ENCODE results near the gene UPF1.
"Not testable (repeated sequence)": the region's sequence is repeated elsewhere in the genome, so short reads cannot be mapped to it uniquely, and the experiment has no call there.

UPF1 gene

DNA sequence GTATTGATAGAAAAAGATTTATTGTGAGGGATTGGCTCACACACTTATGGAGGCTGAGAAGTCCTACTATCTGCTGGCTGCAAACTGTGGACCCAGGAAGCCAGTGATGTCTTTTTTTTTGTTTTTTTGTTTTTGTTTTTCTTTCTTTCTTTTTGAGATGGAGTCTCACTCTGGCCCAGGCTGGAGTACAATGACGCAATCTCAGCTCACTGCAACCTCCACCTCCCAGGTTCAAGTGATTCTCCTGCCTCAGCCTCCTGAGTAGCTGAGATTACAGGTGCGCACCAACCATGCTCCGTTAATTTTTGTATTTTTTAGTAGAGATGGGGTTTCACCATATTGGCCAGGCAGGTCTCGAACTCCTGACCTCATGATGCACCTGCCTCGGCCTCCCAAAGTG, 20.1 kb upstream of the UPF1 start:
- H4K5ac ChIP-seq (ENCODE audit: low read length); H2BK120ac ChIP-seq (ENCODE audit: low read depth, low read length); H3K36me3 ChIP-seq (ENCODE audit: control insufficient read depth, insufficient read depth, low read length); H3K27me3 ChIP-seq (ENCODE audit: insufficient read depth, low read length, poor library complexity); H3K56ac ChIP-seq (ENCODE audit: low read length); H3K4ac ChIP-seq (ENCODE audit: low read depth, low read length); H2BK5ac ChIP-seq (ENCODE audit: low read length); H3K27ac ChIP-seq (ENCODE audit: low read depth, low read length); H2AK5ac ChIP-seq (ENCODE audit: low read length); DNase-seq; H3K79me2 ChIP-seq (ENCODE audit: control insufficient read depth, insufficient read depth, low read length); H3K4me2 ChIP-seq (ENCODE audit: low read length); H3K4me1 ChIP-seq (ENCODE audit: control insufficient read depth, low read depth, low read length); H3K9ac ChIP-seq (ENCODE audit: low read length); H4K8ac ChIP-seq (ENCODE audit: low read depth, low read length); H3K18ac ChIP-seq (ENCODE audit: low read length); H2BK15ac ChIP-seq (replicated peaks; ENCODE audit: low read depth); H3K79me1 ChIP-seq (ENCODE audit: low read length); H3K4me3 ChIP-seq (ENCODE audit: low read length); H3K23ac ChIP-seq (ENCODE audit: low read length): not testable (repeated sequence)
- no CpG with 5 or more reads among the region's 5 CpGs for WGBS (ENCODE audit: extremely low coverage, insufficient coverage, low lambda C conversion rate)

DNA sequence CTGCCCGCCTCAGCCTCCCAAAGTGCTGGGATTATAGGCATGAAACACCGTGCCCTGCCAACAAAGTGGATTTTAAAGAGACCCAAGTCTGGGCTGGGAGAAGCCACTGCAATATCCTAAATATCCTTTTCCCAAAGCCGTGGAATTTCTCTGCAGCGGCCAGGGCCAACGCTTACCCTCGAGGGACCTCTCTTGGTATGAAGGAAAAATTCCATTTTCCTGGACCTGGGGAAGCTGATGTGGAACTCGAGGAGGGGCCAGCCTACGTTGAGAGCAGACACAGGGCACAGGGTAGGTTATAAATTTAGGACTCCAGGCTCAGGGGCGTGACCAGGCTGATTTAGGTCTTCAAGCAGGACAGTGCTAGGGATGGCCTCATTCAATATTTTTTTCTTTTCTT, 17.7 kb upstream of the UPF1 start:
- Histone ChIP-seq H3K4ac (ENCODE audit: low read depth, low read length) (no peak overlapping the region), H4K8ac (ENCODE audit: low read depth, low read length) (no peak overlapping the region), H3K56ac (ENCODE audit: low read length) (no peak overlapping the region), H3K27me3 (ENCODE audit: insufficient read depth, low read length, poor library complexity) (peaks cover 4% of the 10 kb centered on the region), H3K36me3 (ENCODE audit: control insufficient read depth, insufficient read depth, low read length) (no peaks in the 10 kb centered on the region), H2BK5ac (ENCODE audit: low read length) (no peak overlapping the region), H3K23ac (ENCODE audit: low read length) (no peak overlapping the region), H2AK5ac (ENCODE audit: low read length) (no peak overlapping the region), H3K4me1 (ENCODE audit: control insufficient read depth, low read depth, low read length) (no peaks in the 10 kb centered on the region), H2BK15ac (replicated peaks; ENCODE audit: low read depth) (no peak overlapping the region), H3K18ac (ENCODE audit: low read length) (no peak overlapping the region), H3K27ac (ENCODE audit: low read depth, low read length) (no peak overlapping the region), H3K79me1 (ENCODE audit: low read length) (no peaks in the 10 kb centered on the region), H3K79me2 (ENCODE audit: control insufficient read depth, insufficient read depth, low read length) (no peaks in the 10 kb centered on the region), H3K9ac (ENCODE audit: low read length) (no peak overlapping the region), H2BK120ac (ENCODE audit: low read depth, low read length) (no peak overlapping the region), H4K5ac (ENCODE audit: low read length) (no peak overlapping the region), H3K4me2 (ENCODE audit: low read length) (no peak overlapping the region), H3K4me3 (ENCODE audit: low read length) (no peak overlapping the region)
- DNase-seq: no peak
- WGBS (ENCODE audit: extremely low coverage, insufficient coverage, low lambda C conversion rate): no CpG with 5 or more reads among the region's 9 CpGs

DNA sequence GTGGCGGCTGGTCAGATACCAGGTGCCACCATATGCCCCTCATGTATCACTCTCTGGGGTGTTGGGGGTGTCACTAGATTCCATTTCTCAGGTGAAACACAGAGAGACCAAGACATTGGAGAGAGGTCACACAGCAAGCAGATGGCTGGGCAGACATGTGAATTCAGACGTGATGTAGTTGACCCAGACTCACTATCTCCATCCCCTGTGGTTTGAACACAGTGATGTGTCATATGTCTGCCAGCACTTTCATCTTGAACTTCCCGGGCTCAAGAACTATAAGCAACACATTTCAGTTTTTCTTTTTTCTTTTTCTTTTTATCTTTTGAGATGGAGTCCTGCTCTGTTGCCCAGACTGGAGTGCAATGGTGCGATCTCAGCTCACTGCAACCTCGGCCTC, 16.1 kb upstream of the UPF1 start:
- no peaks in the 10 kb centered on the region for H3K79me1 ChIP-seq (ENCODE audit: low read length)
- H3K36me3 ChIP-seq (ENCODE audit: control insufficient read depth, insufficient read depth, low read length): no peaks in the 10 kb centered on the region
- no peak overlapping the region for H3K4me2 ChIP-seq (ENCODE audit: low read length)
- H3K4ac ChIP-seq (ENCODE audit: low read depth, low read length): no peak overlapping the region
- H3K23ac ChIP-seq (ENCODE audit: low read length): no peak overlapping the region
- no peak overlapping the region for H4K8ac ChIP-seq (ENCODE audit: low read depth, low read length)
- H3K79me2 ChIP-seq (ENCODE audit: control insufficient read depth, insufficient read depth, low read length): no peaks in the 10 kb centered on the region
- no peak overlapping the region for H2AK5ac ChIP-seq (ENCODE audit: low read length)
- H3K27ac ChIP-seq (ENCODE audit: low read depth, low read length): no peak overlapping the region
- H3K18ac ChIP-seq (ENCODE audit: low read length): no peak overlapping the region
- H4K5ac ChIP-seq (ENCODE audit: low read length): no peak overlapping the region
- no peak overlapping the region for H2BK5ac ChIP-seq (ENCODE audit: low read length)
- no peak overlapping the region for H3K9ac ChIP-seq (ENCODE audit: low read length)
- H3K4me1 ChIP-seq (ENCODE audit: control insufficient read depth, low read depth, low read length): no peaks in the 10 kb centered on the region
- no peak overlapping the region for H2BK15ac ChIP-seq (replicated peaks; ENCODE audit: low read depth)
- no CpG with 5 or more reads among the region's 5 CpGs for WGBS (ENCODE audit: extremely low coverage, insufficient coverage, low lambda C conversion rate)
- H2BK120ac ChIP-seq (ENCODE audit: low read depth, low read length): no peak overlapping the region
- DNase-seq: no peak
- peaks cover 4% of the 10 kb centered on the region for H3K27me3 ChIP-seq (ENCODE audit: insufficient read depth, low read length, poor library complexity)
- no peak overlapping the region for H3K56ac ChIP-seq (ENCODE audit: low read length)
- no peak overlapping the region for H3K4me3 ChIP-seq (ENCODE audit: low read length)

DNA sequence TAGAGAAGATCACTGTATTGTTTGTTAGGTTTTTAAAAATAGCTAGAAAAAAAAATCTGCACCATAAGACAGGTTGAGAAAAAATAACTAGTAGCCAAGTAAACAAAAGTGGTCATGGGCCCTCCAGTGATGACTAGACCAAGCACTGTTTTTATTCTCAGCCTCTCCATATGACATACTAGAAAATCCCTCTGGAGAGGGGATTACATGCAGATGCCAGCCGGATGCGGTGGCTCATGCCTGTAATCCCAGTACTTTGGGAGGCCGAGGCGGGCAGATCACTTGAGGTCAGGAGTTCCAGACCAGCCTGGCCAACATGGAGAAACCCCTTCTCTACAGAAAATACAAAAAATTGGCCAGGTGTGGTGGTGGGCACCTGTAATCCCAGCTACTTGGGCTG, 15.1 kb upstream of the UPF1 start:
- not testable (repeated sequence) for H3K9ac ChIP-seq (ENCODE audit: low read length); H3K27me3 ChIP-seq (ENCODE audit: insufficient read depth, low read length, poor library complexity); H4K8ac ChIP-seq (ENCODE audit: low read depth, low read length); H3K79me2 ChIP-seq (ENCODE audit: control insufficient read depth, insufficient read depth, low read length); H3K4me1 ChIP-seq (ENCODE audit: control insufficient read depth, low read depth, low read length); H3K79me1 ChIP-seq (ENCODE audit: low read length); H2BK5ac ChIP-seq (ENCODE audit: low read length); H3K56ac ChIP-seq (ENCODE audit: low read length); H2BK120ac ChIP-seq (ENCODE audit: low read depth, low read length); DNase-seq; H3K4ac ChIP-seq (ENCODE audit: low read depth, low read length); H3K4me3 ChIP-seq (ENCODE audit: low read length); H3K23ac ChIP-seq (ENCODE audit: low read length); H2BK15ac ChIP-seq (replicated peaks; ENCODE audit: low read depth); H4K5ac ChIP-seq (ENCODE audit: low read length); H3K36me3 ChIP-seq (ENCODE audit: control insufficient read depth, insufficient read depth, low read length); H3K27ac ChIP-seq (ENCODE audit: low read depth, low read length); H3K4me2 ChIP-seq (ENCODE audit: low read length); H3K18ac ChIP-seq (ENCODE audit: low read length); H2AK5ac ChIP-seq (ENCODE audit: low read length)
- WGBS (ENCODE audit: extremely low coverage, insufficient coverage, low lambda C conversion rate): no CpG with 5 or more reads among the region's 4 CpGs

DNA sequence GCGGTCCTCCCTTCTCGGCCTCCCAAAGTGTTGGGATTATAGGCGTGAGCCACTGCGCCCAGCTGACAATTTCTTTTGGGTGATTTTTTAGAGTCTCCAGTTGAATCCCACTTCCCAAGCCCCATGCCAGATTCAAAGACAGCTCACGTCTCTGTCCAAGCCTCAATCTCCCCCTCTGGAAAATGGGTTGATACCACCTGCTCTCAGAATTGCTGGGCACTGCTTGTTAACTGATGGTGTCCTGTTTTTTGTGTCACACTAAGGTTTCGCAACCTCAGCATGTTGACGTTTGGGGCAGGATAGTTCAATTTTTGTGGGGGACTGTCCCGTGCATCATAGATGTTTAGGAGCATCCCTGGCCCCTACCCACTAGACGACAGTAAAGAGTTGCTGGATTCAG, 14.2 kb upstream of the UPF1 start:
- Histone ChIP-seq H3K23ac (ENCODE audit: low read length) (no peak overlapping the region), H3K9ac (ENCODE audit: low read length) (no peak overlapping the region), H2BK5ac (ENCODE audit: low read length) (no peak overlapping the region), H3K4me2 (ENCODE audit: low read length) (no peak overlapping the region), H4K5ac (ENCODE audit: low read length) (no peak overlapping the region), H3K4me3 (ENCODE audit: low read length) (no peak overlapping the region), H3K79me1 (ENCODE audit: low read length) (no peaks in the 10 kb centered on the region), H3K27ac (ENCODE audit: low read depth, low read length) (no peak overlapping the region), H3K4ac (ENCODE audit: low read depth, low read length) (no peak overlapping the region), H3K18ac (ENCODE audit: low read length) (no peak overlapping the region), H3K36me3 (ENCODE audit: control insufficient read depth, insufficient read depth, low read length) (no peaks in the 10 kb centered on the region), H2BK120ac (ENCODE audit: low read depth, low read length) (no peak overlapping the region), H3K4me1 (ENCODE audit: control insufficient read depth, low read depth, low read length) (no peaks in the 10 kb centered on the region), H2BK15ac (replicated peaks; ENCODE audit: low read depth) (no peak overlapping the region), H2AK5ac (ENCODE audit: low read length) (no peak overlapping the region), H3K27me3 (ENCODE audit: insufficient read depth, low read length, poor library complexity) (peaks cover 4% of the 10 kb centered on the region), H3K79me2 (ENCODE audit: control insufficient read depth, insufficient read depth, low read length) (no peaks in the 10 kb centered on the region), H3K56ac (ENCODE audit: low read length) (no peak overlapping the region), H4K8ac (ENCODE audit: low read depth, low read length) (no peak overlapping the region)
- no CpG with 5 or more reads among the region's 9 CpGs for WGBS (ENCODE audit: extremely low coverage, insufficient coverage, low lambda C conversion rate)
- no peak for DNase-seq

DNA sequence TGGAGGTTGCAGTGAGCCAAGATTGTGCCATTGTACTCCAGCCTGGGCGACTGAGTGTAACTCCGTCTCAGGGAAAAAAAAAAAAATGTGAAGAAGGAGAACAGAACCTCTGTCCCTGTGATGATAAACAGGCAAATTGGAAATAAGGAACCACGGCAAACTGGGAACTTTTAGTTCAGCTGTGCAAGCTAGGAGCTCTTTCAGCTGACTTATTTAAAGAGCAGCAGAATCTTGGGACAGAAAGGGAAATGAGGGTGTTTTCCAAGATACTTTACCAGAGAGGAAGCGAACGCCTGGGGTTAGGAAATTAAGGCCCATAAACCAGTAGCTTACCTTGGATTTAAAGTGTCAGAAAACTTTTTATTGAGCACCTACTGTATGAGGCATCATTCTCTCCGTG, 3.0 kb upstream of the UPF1 start:
- Histone ChIP-seq H3K23ac (ENCODE audit: low read length) (no peak overlapping the region), H3K79me1 (ENCODE audit: low read length) (peaks cover 5% of the 10 kb centered on the region), H2BK15ac (replicated peaks; ENCODE audit: low read depth) (no peak overlapping the region), H3K79me2 (ENCODE audit: control insufficient read depth, insufficient read depth, low read length) (peaks cover 16% of the 10 kb centered on the region), H3K56ac (ENCODE audit: low read length) (no peak overlapping the region), H3K36me3 (ENCODE audit: control insufficient read depth, insufficient read depth, low read length) (no peaks in the 10 kb centered on the region), H2BK5ac (ENCODE audit: low read length) (no peak overlapping the region), H3K27me3 (ENCODE audit: insufficient read depth, low read length, poor library complexity) (no peaks in the 10 kb centered on the region), H3K4ac (ENCODE audit: low read depth, low read length) (no peak overlapping the region), H3K4me2 (ENCODE audit: low read length) (no peak overlapping the region), H3K4me3 (ENCODE audit: low read length) (no peak overlapping the region), H3K18ac (ENCODE audit: low read length) (no peak overlapping the region), H3K9ac (ENCODE audit: low read length) (no peak overlapping the region), H2AK5ac (ENCODE audit: low read length) (no peak overlapping the region), H2BK120ac (ENCODE audit: low read depth, low read length) (no peak overlapping the region), H3K4me1 (ENCODE audit: control insufficient read depth, low read depth, low read length) (peaks cover 3% of the 10 kb centered on the region), H4K5ac (ENCODE audit: low read length) (no peak overlapping the region), H3K27ac (ENCODE audit: low read depth, low read length) (no peak overlapping the region), H4K8ac (ENCODE audit: low read depth, low read length) (no peak overlapping the region)
- no peak for DNase-seq
- WGBS (ENCODE audit: extremely low coverage, insufficient coverage, low lambda C conversion rate): no CpG with 5 or more reads among the region's 6 CpGs
